MV-4-11 (cell line): ENCODE data around the gene PGAM5.

Source experiments
- DNase-seq: peaks from one replicate; lab custom pipeline; 2025; lab: John Stamatoyannopoulos, UW

PGAM5 gene

GRCh38 chr12:132720606-132721345 is 10.1 kb downstream of the PGAM5 start:
- no peak for DNase-seq

- no peak for DNase-seq
These were observed 12.5 kb downstream of the PGAM5 start for GRCh38 chr12:132723015-132723763.

GRCh38 chr12:132723764-132724140 is 13.1 kb downstream of the PGAM5 start:
- no peak for DNase-seq

GRCh38 chr12:132724506-132725241 is 14.0 kb downstream of the PGAM5 start:
- no peak for DNase-seq

- no peak for DNase-seq
These were observed 15.7 kb downstream of the PGAM5 start for GRCh38 chr12:132726386-132726785.

- no peak for DNase-seq
These were observed 16.6 kb downstream of the PGAM5 start for GRCh38 chr12:132727091-132727794.

GRCh38 chr12:132728502-132728901 is 17.9 kb downstream of the PGAM5 start:
- no peak for DNase-seq

GRCh38 chr12:132729541-132730320 is 19.1 kb downstream of the PGAM5 start:
- no peak for DNase-seq

GRCh38 chr12:132730353-132730752 is 19.7 kb downstream of the PGAM5 start:
- no peak for DNase-seq

- DNase-seq: no peak
These were observed 20.9 kb downstream of the PGAM5 start for GRCh38 chr12:132731574-132731973.

- no peak for DNase-seq
These were observed 23.6 kb downstream of the PGAM5 start for GRCh38 chr12:132734206-132734605.

- DNase-seq: no peak
These were observed 24.9 kb downstream of the PGAM5 start for GRCh38 chr12:132735496-132735895.

- DNase-seq: no peak
These were observed 25.7 kb downstream of the PGAM5 start for GRCh38 chr12:132736378-132736777.

GRCh38 chr12:132736913-132737312 is 26.3 kb downstream of the PGAM5 start:
- no peak for DNase-seq

GRCh38 chr12:132739600-132740312 is 29.1 kb downstream of the PGAM5 start:
- DNase-seq: no peak

GRCh38 chr12:132740313-132740646 is 29.6 kb downstream of the PGAM5 start:
- no peak for DNase-seq

- DNase-seq: no peak
These were observed 30.0 kb downstream of the PGAM5 start for GRCh38 chr12:132740652-132741051.

- DNase-seq: no peak
These were observed 31.0 kb downstream of the PGAM5 start for GRCh38 chr12:132741620-132742019.

- DNase-seq: no peak
These were observed 33.2 kb downstream of the PGAM5 start for GRCh38 chr12:132743831-132744230.

GRCh38 chr12:132746613-132747012 is 36.0 kb downstream of the PGAM5 start:
- no peak for DNase-seq

- DNase-seq: no peak
These were observed 36.8 kb downstream of the PGAM5 start for GRCh38 chr12:132747395-132747794.
